ENCODE data around the gene PHOSPHO1. TPM values are rescaled to one million over a fixed set of nuclear protein-coding genes. Genes with fewer than 3 reads are reported as not detected.

The PHOSPHO1 gene
- total and polyA plus RNA-seq, 2 of the 13 experiments (the other 11 are each of a cell fraction or from before 2014, with no cell fraction given): not detected

- TF ChIP-seq, protein P1, sequence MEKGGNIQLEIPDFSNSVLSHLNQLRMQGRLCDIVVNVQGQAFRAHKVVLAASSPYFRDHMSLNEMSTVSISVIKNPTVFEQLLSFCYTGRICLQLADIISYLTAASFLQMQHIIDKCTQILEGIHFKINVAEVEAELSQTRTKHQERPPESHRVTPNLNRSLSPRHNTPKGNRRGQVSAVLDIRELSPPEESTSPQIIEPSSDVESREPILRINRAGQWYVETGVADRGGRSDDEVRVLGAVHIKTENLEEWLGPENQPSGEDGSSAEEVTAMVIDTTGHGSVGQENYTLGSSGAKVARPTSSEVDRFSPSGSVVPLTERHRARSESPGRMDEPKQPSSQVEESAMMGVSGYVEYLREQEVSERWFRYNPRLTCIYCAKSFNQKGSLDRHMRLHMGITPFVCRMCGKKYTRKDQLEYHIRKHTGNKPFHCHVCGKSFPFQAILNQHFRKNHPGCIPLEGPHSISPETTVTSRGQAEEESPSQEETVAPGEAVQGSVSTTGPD (CRISPR knock-in tag; IDR thresholded peaks at IDR 0.05): peak; percentile 46; the same call in 1 of the 2 replicates
- TF ChIP-seq ZNF367 (CRISPR knock-in tag; IDR thresholded peaks at IDR 0.05; ENCODE audit: borderline replicate concordance) (peak; percentile 86), SRF (IDR thresholded peaks at IDR 0.05; ENCODE audit: low read depth, low read length) (peak; percentile 93), HNRNPK (IDR thresholded peaks at IDR 0.05; ENCODE audit: low read depth, low read length, poor library complexity, severe bottlenecking) (peak; percentile 24), KLF16 (CRISPR knock-in tag; IDR thresholded peaks at IDR 0.05) (peak; percentile 32 to 77; a peak in 3 of 4 replicates), RFXANK (CRISPR knock-in tag; IDR thresholded peaks at IDR 0.05) (peak; percentile 79), CBX2 (IDR thresholded peaks at IDR 0.05; ENCODE audit: low read depth, low read length) (no peak), CBX2 (CRISPR knock-in tag; IDR thresholded peaks at IDR 0.05; ENCODE audit: low read depth) (peak; percentile 97), ONECUT2 (CRISPR knock-in tag; IDR thresholded peaks at IDR 0.05) (peak; percentile 48), HMGXB4 (CRISPR knock-in tag; IDR thresholded peaks at IDR 0.05; ENCODE audit: borderline replicate concordance in 1 of 2, low read depth in 1 of 2) (peak; percentile 100), SP4 (CRISPR knock-in tag; IDR thresholded peaks at IDR 0.05) (no peak)
- TF ChIP-seq, protein P2, sequence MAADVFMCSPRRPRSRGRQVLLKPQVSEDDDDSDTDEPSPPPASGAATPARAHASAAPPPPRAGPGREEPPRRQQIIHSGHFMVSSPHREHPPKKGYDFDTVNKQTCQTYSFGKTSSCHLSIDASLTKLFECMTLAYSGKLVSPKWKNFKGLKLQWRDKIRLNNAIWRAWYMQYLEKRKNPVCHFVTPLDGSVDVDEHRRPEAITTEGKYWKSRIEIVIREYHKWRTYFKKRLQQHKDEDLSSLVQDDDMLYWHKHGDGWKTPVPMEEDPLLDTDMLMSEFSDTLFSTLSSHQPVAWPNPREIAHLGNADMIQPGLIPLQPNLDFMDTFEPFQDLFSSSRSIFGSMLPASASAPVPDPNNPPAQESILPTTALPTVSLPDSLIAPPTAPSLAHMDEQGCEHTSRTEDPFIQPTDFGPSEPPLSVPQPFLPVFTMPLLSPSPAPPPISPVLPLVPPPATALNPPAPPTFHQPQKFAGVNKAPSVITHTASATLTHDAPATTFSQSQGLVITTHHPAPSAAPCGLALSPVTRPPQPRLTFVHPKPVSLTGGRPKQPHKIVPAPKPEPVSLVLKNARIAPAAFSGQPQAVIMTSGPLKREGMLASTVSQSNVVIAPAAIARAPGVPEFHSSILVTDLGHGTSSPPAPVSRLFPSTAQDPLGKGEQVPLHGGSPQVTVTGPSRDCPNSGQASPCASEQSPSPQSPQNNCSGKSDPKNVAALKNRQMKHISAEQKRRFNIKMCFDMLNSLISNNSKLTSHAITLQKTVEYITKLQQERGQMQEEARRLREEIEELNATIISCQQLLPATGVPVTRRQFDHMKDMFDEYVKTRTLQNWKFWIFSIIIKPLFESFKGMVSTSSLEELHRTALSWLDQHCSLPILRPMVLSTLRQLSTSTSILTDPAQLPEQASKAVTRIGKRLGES (CRISPR knock-in tag; IDR thresholded peaks at IDR 0.05; ENCODE audit: borderline replicate concordance): 0 out of 2 replicates have a peak, but pooled peaks have one; percentile 43
- TF ChIP-seq, protein P3, sequence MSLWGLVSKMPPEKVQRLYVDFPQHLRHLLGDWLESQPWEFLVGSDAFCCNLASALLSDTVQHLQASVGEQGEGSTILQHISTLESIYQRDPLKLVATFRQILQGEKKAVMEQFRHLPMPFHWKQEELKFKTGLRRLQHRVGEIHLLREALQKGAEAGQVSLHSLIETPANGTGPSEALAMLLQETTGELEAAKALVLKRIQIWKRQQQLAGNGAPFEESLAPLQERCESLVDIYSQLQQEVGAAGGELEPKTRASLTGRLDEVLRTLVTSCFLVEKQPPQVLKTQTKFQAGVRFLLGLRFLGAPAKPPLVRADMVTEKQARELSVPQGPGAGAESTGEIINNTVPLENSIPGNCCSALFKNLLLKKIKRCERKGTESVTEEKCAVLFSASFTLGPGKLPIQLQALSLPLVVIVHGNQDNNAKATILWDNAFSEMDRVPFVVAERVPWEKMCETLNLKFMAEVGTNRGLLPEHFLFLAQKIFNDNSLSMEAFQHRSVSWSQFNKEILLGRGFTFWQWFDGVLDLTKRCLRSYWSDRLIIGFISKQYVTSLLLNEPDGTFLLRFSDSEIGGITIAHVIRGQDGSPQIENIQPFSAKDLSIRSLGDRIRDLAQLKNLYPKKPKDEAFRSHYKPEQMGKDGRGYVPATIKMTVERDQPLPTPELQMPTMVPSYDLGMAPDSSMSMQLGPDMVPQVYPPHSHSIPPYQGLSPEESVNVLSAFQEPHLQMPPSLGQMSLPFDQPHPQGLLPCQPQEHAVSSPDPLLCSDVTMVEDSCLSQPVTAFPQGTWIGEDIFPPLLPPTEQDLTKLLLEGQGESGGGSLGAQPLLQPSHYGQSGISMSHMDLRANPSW (CRISPR knock-in tag; IDR thresholded peaks at IDR 0.05; ENCODE audit: borderline replicate concordance): 0 out of 2 replicates have a peak, but pooled peaks have one; percentile 13
- TF ChIP-seq, protein P4, sequence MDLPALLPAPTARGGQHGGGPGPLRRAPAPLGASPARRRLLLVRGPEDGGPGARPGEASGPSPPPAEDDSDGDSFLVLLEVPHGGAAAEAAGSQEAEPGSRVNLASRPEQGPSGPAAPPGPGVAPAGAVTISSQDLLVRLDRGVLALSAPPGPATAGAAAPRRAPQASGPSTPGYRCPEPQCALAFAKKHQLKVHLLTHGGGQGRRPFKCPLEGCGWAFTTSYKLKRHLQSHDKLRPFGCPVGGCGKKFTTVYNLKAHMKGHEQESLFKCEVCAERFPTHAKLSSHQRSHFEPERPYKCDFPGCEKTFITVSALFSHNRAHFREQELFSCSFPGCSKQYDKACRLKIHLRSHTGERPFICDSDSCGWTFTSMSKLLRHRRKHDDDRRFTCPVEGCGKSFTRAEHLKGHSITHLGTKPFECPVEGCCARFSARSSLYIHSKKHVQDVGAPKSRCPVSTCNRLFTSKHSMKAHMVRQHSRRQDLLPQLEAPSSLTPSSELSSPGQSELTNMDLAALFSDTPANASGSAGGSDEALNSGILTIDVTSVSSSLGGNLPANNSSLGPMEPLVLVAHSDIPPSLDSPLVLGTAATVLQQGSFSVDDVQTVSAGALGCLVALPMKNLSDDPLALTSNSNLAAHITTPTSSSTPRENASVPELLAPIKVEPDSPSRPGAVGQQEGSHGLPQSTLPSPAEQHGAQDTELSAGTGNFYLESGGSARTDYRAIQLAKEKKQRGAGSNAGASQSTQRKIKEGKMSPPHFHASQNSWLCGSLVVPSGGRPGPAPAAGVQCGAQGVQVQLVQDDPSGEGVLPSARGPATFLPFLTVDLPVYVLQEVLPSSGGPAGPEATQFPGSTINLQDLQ (CRISPR knock-in tag; IDR thresholded peaks at IDR 0.05): peak; percentile 56; the same call in 1 of the 2 replicates
Measured at GRCh38 chr17:49191917-49192741, 38.5 kb downstream of the PHOSPHO1 start (continued).
